ENCODE measurements around the gene VIPR2.
"Not testable (repeated sequence)": the region's sequence is repeated elsewhere in the genome, so short reads cannot be mapped to it uniquely, and the experiment has no call there.

Gene VIPR2

DNA sequence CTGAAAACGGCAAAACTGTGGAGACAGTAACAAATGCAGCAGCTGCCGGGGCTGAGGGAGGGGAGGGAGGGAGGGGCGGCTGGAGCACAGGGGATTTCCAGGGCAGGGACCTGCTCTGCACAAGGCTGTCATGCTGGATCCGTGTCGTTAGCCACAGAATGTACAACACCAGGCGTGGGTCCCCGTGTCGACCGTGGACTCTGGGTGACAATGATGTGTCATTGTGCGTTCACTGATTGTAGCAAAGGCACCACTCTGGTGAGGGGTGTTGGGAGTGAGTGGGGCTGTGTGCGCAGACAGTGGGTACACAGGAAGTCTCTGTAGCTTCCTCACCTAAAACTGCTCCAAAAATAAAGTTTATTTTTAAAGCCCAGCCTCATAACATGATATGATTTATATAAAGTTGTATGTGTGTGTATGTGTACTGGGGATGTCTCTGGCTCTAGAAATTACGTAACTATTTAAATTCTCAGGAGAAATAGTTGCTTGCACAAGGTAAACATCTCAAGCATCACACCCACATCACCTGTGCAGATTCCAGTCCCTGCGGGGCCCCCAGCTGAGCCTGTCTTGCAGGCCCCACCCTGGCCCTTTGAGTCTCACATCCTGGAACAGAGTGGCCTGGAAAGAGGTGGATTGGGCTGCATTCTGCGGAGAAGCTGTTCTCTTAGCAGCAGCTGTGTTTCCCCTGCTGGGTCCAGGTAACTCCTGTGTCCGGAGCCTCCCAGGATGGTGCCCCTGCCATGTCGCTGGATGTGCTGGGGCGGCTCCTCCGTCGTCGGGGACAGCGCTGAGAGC, 152.6 kb downstream of the VIPR2 start:
- no peak for DNase-seq
- no peak overlapping the region for H3K4me3 ChIP-seq (ENCODE audit: low read depth, low read length)

DNA sequence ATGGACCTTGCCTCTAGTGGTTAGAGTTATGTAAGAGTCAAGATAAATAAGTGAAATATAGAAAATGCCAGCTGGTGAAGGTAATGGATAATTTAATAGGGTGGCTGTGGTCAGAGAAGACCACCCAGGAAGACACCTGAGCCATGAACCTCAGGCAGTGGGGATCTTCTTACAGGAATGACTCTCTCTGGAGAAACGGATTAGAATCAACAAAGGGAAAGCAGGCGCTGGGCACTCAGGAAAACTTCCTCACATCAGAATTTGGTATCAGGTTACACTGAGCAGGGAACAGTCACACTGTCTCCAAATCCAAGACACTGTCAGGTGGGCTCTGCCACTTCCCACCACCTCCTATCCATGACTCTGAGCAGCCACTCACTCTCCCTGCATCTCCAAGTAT, 155.7 kb downstream of the VIPR2 start:
- Histone ChIP-seq H3K4me3 (ENCODE audit: low read depth, low read length) (no peak overlapping the region), H3K36me3 (no peaks in the 10 kb centered on the region), H3K27me3 (ENCODE audit: insufficient read depth, low read depth, severe bottlenecking) (no peaks in the 10 kb centered on the region), H3K27ac (no peak overlapping the region; the same call in 1 of the 2 replicates), H3K9me3 (ENCODE audit: severe bottlenecking) (peaks cover 14% of the 10 kb centered on the region)
- TF ChIP-seq, protein P1, sequence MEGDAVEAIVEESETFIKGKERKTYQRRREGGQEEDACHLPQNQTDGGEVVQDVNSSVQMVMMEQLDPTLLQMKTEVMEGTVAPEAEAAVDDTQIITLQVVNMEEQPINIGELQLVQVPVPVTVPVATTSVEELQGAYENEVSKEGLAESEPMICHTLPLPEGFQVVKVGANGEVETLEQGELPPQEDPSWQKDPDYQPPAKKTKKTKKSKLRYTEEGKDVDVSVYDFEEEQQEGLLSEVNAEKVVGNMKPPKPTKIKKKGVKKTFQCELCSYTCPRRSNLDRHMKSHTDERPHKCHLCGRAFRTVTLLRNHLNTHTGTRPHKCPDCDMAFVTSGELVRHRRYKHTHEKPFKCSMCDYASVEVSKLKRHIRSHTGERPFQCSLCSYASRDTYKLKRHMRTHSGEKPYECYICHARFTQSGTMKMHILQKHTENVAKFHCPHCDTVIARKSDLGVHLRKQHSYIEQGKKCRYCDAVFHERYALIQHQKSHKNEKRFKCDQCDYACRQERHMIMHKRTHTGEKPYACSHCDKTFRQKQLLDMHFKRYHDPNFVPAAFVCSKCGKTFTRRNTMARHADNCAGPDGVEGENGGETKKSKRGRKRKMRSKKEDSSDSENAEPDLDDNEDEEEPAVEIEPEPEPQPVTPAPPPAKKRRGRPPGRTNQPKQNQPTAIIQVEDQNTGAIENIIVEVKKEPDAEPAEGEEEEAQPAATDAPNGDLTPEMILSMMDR (IDR thresholded peaks at IDR 0.05; ENCODE audit: low read depth, low read length): no peak
- DNase-seq: no peak

More for the DNA sequence above, 152.6 kb downstream of the VIPR2 start:
- H3K27me3 ChIP-seq (ENCODE audit: insufficient read depth, low read depth, severe bottlenecking): no peaks in the 10 kb centered on the region
- peaks cover 4% of the 10 kb centered on the region for H3K9me3 ChIP-seq (ENCODE audit: severe bottlenecking)
- no peaks in the 10 kb centered on the region for H3K36me3 ChIP-seq
- TF ChIP-seq, protein P1 (IDR thresholded peaks at IDR 0.05; ENCODE audit: low read depth, low read length): no peak
- no peak overlapping the region for H3K27ac ChIP-seq

DNA sequence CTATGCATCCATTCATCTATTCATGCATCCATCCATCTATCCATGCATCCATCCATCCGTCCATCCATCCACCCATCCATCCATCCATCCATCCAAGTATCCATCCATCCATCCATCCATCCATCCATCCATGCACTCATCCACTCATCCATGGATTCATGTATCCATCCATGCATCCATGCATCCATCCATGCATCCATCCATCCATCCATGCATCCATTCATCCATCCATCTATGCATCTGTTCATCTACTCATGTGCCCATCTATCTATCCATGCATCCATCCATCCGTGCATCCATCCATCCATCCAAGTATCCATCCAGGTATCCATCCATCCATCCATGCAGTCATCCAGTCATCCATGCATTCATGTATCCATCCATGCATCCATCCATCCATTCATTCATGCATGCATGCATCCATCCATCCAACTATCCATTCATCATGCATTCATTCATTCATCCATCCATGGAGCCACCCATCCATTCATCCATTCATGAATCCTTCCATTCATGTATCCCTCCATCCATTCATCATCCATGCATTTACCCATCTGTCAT, 156.3 kb downstream of the VIPR2 start:
- H3K27me3 ChIP-seq (ENCODE audit: insufficient read depth, low read depth, severe bottlenecking): no peaks in the 10 kb centered on the region
- H3K4me3 ChIP-seq (ENCODE audit: low read depth, low read length): no peak overlapping the region
- DNase-seq: no peak
- H3K27ac ChIP-seq: no peak overlapping the region
- TF ChIP-seq, protein P1 (IDR thresholded peaks at IDR 0.05; ENCODE audit: low read depth, low read length): no peak
- H3K9me3 ChIP-seq (ENCODE audit: severe bottlenecking): peaks cover 20% of the 10 kb centered on the region
- H3K36me3 ChIP-seq: no peaks in the 10 kb centered on the region

DNA sequence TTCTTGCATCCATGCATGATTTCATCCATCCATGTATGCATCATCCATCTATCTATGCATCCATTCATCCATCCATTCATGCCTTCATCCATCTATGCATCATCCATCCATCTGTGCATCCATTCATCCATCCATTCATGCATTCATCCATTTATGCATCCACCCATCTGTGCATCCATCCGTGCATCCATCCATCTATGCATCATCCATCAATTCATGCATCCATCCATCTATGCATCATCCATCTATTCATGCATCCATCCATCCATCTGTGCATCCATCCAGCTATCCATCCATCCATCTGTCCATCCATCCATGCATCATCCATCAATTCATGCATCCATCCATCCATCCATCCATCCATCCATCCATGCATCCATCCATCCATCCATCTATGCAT, 157.0 kb downstream of the VIPR2 start:
- H3K27me3 ChIP-seq (ENCODE audit: insufficient read depth, low read depth, severe bottlenecking): no peaks in the 10 kb centered on the region
- TF ChIP-seq, protein P1 (IDR thresholded peaks at IDR 0.05; ENCODE audit: low read depth, low read length): no peak
- no peak for DNase-seq
- no peak overlapping the region for H3K4me3 ChIP-seq (ENCODE audit: low read depth, low read length)
- no peaks in the 10 kb centered on the region for H3K36me3 ChIP-seq
- no peak overlapping the region for H3K27ac ChIP-seq
- H3K9me3 ChIP-seq (ENCODE audit: severe bottlenecking): peaks cover 27% of the 10 kb centered on the region

DNA sequence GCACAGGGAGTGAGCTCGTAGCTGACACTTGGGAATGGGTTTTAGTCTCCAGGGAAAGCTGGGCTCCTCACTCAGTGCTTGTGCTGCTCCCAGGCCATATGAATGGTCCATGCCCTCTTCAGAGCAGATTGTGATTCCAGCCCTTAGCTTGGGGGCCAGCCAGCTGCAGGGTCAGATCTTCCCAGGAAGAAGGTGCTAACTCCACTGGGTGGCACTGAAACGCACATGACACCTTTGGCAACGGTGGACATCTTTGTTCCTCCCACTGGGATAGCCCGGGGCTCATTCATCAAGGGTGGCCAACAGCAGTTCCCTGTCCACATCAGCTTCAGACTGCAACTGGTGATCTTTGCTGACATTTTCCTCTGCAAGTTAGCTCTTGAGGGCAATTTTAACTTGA, 159.1 kb downstream of the VIPR2 start:
- Histone ChIP-seq H3K9me3 (ENCODE audit: severe bottlenecking) (peaks cover 35% of the 10 kb centered on the region), H3K27ac (no peak overlapping the region), H3K36me3 (no peaks in the 10 kb centered on the region), H3K4me3 (ENCODE audit: low read depth, low read length) (no peak overlapping the region), H3K27me3 (ENCODE audit: insufficient read depth, low read depth, severe bottlenecking) (no peaks in the 10 kb centered on the region)
- TF ChIP-seq, protein P1 (IDR thresholded peaks at IDR 0.05; ENCODE audit: low read depth, low read length): no peak
- DNase-seq: no peak

DNA sequence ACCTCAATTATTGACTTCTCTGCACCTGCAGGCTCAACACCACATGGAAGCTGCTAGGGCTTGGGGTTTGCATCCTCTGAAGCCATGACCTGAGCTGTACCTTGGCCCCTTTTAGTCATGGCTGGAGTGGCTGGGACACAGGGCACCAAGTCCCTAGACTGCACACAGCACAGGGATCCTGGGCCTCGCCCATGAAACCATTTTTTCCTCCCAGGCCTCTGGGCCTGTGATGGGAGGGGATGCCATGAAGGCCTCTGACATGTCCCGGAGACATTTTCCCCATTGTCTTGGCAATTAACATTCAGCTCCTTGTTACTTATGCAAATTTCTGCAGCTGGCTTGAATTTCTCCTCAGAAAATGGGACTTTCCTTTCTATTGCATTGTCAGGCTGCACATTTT, 160.7 kb downstream of the VIPR2 start:
- peaks cover 35% of the 10 kb centered on the region for H3K9me3 ChIP-seq (ENCODE audit: severe bottlenecking)
- not testable (repeated sequence) for H3K27me3 ChIP-seq (ENCODE audit: insufficient read depth, low read depth, severe bottlenecking); H3K36me3 ChIP-seq; H3K27ac ChIP-seq; DNase-seq; H3K4me3 ChIP-seq (ENCODE audit: low read depth, low read length)

DNA sequence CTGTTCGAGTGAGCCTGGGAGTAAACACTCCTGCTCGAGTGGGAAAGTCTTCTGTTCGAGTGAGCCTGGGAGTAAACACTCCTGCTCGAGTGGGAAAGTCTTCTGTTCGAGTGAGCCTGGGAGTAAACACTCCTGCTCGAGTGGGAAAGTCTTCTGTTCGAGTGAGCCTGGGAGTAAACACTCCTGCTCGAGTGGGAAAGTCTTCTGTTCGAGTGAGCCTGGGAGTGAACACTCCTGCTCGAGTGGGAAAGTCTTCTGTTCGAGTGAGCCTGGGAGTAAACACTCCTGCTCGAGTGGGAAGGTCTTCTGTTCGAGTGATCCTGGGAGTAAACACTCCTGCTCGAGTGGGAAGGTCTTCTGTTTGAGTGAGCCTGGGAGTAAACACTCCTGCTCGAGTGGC, 162.6 kb downstream of the VIPR2 start:
- H3K27me3 ChIP-seq (ENCODE audit: insufficient read depth, low read depth, severe bottlenecking); H3K4me3 ChIP-seq (ENCODE audit: low read depth, low read length); H3K27ac ChIP-seq; DNase-seq; H3K36me3 ChIP-seq: not testable (repeated sequence)
- H3K9me3 ChIP-seq (ENCODE audit: severe bottlenecking): peaks cover 35% of the 10 kb centered on the region

All from WERI-Rb-1 (cell line).